HL-60 (cell line): ENCODE measurements around the gene CALML6.

Source experiments
- DNase-seq, 2 experiments: peaks; one replicate each; pipeline ENCODE4 v3.0.0-alpha.2; 2010 to 2020; ENCODE audit warnings: low read depth in 1 of 2, low spot score in 1 of 2
- H3K27ac ChIP-seq: fragments of 250-450 bp; sonication (Bioruptor Pico); replicated peaks from 2 replicates; pipeline ENCODE4 v1.5.1; 2020; ENCODE audit warnings: mild to moderate bottlenecking, moderate library complexity
- H3K27me3 ChIP-seq: fragments of 250-450 bp; sonication (Bioruptor Pico); 2 replicates; pipeline ENCODE4 v1.5.1; 2021; ENCODE audit warnings: mild to moderate bottlenecking, moderate library complexity; ENCODE audit not compliant: insufficient read depth, poor library complexity, severe bottlenecking
- H3K4me3 ChIP-seq: replicated peaks from 2 replicates; pipeline ENCODE4 v1.5.1; 2011; ENCODE audit warnings: mild to moderate bottlenecking, control low read depth, low read length; ENCODE audit not compliant: insufficient read depth
- GABPA ChIP-seq: IDR thresholded peaks from 2 replicates; pipeline ENCODE4 v1.6.1; 2012; ENCODE audit warnings: low read depth
- POLR2AphosphoS5 ChIP-seq: IDR thresholded peaks from 2 replicates; pipeline ENCODE4 v1.6.1; 2012; ENCODE audit warnings: low read depth
- REST ChIP-seq: IDR thresholded peaks from 2 replicates; pipeline ENCODE4 v1.6.1; 2012; ENCODE audit warnings: low read depth; ENCODE audit not compliant: insufficient replicate concordance
- SPI1 ChIP-seq: IDR thresholded peaks from 2 replicates; pipeline ENCODE4 v1.6.1; 2012; ENCODE audit warnings: low read depth, mild to moderate bottlenecking, borderline replicate concordance
- TF ChIP-seq, protein P1 (sequence below): IDR thresholded peaks from one replicate; pipeline ENCODE4 v1.5.1; 2011; ENCODE audit warnings: low read length, control low read depth, inconsistent platforms; ENCODE audit not compliant: insufficient read depth

Gene CALML6

DNA sequence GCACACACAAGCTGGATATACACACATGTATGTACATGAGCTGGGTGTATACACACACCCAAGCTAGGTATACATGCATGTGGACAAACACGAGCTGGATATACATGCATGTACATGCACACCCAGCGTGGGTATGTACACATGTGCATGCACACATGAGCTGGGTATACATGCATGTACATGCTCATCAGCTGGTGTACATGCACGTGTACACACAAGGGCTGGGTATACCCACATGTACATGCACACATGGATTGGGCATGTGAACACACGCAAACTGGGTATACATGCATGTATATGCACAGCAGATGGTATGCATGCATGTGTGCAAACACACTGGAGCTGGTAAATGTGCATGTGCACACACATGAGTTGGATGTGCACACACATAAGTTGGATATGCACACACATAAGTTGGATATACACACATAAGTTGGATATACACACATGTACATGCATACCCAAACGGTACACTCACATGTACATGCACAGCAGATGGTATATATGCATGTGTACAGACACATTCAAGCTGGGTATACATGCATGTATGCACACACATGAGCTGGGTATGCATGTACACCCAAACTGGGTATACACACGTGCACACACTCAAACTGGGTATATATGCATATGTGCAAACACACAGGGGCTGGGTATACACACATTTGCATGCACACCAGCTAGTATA lies 16.7 kb upstream of the CALML6 start:
- DNase-seq = no peak
- TF ChIP-seq, protein P1, sequence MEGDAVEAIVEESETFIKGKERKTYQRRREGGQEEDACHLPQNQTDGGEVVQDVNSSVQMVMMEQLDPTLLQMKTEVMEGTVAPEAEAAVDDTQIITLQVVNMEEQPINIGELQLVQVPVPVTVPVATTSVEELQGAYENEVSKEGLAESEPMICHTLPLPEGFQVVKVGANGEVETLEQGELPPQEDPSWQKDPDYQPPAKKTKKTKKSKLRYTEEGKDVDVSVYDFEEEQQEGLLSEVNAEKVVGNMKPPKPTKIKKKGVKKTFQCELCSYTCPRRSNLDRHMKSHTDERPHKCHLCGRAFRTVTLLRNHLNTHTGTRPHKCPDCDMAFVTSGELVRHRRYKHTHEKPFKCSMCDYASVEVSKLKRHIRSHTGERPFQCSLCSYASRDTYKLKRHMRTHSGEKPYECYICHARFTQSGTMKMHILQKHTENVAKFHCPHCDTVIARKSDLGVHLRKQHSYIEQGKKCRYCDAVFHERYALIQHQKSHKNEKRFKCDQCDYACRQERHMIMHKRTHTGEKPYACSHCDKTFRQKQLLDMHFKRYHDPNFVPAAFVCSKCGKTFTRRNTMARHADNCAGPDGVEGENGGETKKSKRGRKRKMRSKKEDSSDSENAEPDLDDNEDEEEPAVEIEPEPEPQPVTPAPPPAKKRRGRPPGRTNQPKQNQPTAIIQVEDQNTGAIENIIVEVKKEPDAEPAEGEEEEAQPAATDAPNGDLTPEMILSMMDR = no peak
- no peak for TF ChIP-seq REST
- Histone ChIP-seq H3K4me3 (no peak overlapping the region), H3K27me3 (no peaks in the 10 kb centered on the region), H3K27ac (no peak overlapping the region)

DNA sequence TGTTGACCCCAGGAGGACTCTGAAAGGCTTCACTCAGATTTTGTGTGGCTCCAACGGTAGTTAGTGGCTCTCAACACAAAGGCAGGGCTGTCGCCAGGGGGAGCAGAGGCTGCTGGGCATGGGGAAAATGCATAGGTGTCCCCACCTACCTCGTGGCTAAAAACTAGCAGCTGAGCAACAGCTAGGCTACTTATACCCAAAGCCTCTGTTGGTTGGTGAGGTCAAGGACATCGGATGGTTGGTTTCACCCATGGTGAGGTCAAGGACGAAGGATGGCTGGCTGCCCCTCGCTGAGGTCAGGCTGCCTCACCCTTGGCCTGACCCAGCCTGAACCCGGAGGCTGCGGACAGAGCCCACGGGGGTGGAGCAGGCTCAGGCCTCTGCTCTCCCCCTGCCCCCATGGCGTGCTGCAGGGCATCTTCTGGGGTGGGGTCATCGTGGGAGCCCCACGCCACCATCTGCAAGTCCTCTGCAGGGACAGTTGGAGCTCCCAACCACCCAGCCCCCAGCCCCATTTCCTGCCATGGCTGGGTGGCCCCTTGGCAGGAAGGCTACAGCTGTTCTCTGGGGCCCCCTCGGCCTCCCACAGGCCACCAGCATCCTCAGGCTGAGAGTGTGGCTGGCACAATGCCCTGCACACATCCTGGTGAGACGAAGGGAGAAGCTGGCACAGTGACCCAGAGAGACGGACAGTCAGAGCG lies 15.6 kb upstream of the CALML6 start:
- Histone ChIP-seq H3K4me3 (no peak overlapping the region), H3K27me3 (no peaks in the 10 kb centered on the region), H3K27ac (no peak overlapping the region)
- peak in 1 of 2 experiments; percentile 29 for DNase-seq
- TF ChIP-seq GABPA (no peak), REST (no peak), POLR2AphosphoS5 (no peak)

DNA sequence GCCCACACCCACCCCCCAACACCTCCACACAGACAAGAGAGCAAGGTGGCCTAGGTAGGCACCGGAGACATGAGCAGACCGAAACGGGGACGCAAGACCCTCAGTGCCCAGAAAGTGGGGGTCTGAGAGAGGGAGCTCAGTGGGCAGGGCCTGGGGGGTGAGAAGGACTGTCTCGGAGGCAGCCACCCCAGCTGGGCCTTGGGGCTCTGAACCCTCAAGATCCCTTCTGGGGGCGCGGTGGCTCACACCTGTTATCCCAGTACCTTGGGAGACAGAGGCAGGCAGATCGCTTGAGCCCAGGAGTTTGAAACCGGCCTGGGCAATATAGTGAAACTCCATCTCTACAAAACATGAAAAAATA lies 15.1 kb upstream of the CALML6 start:
- DNase-seq = no peak
- no peaks in the 10 kb centered on the region for H3K27me3 ChIP-seq
- TF ChIP-seq REST = no peak
- TF ChIP-seq POLR2AphosphoS5 = no peak
- TF ChIP-seq, protein P1 = no peak
- no peak for TF ChIP-seq SPI1
- no peak for TF ChIP-seq GABPA
- no peak overlapping the region for H3K4me3 ChIP-seq
- no peak overlapping the region for H3K27ac ChIP-seq
